Muscle layer of duodenum (tissue), 2 donors: Measurements from ENCODE around the gene CACNA1B.

ENCODE experiments used
- H3K27ac ChIP-seq: one replicate; pipeline ENCODE4 v1.7.0; 2013; ENCODE audit warnings: mild to moderate bottlenecking, low read length
- H3K27me3 ChIP-seq: one replicate; pipeline ENCODE4 v1.7.0; 2013; ENCODE audit warnings: low read depth, mild to moderate bottlenecking, control low read depth, low read length
- H3K36me3 ChIP-seq, 2 donors: one replicate each; pipeline ENCODE4 v1.7.0; 2013; ENCODE audit warnings: low read length in 2 of 2, control low read depth in 1 of 2, mild to moderate bottlenecking in 1 of 2; ENCODE audit not compliant: insufficient read depth in 2 of 2, control insufficient read depth in 1 of 2
- H3K4me1 ChIP-seq, 2 donors: one replicate each; pipeline ENCODE4 v1.7.0; 2013; ENCODE audit warnings: low read length in 2 of 2, mild to moderate bottlenecking in 2 of 2, control low read depth in 1 of 2, moderate library complexity in 1 of 2; ENCODE audit not compliant: insufficient read depth in 2 of 2, control insufficient read depth in 1 of 2
- H3K4me3 ChIP-seq, 2 donors: one replicate each; pipeline ENCODE4 v1.7.0; 2013; ENCODE audit warnings: low read length in 2 of 2, low read depth in 1 of 2, mild to moderate bottlenecking in 1 of 2
- H3K9me3 ChIP-seq, 2 donors: one replicate each; pipeline ENCODE4 v1.7.0; 2013; ENCODE audit warnings: low read length in 2 of 2, control low read depth in 1 of 2, mild to moderate bottlenecking in 1 of 2; ENCODE audit not compliant: control insufficient read depth in 1 of 2
- donor health status: healthy.

Gene CACNA1B

DNA sequence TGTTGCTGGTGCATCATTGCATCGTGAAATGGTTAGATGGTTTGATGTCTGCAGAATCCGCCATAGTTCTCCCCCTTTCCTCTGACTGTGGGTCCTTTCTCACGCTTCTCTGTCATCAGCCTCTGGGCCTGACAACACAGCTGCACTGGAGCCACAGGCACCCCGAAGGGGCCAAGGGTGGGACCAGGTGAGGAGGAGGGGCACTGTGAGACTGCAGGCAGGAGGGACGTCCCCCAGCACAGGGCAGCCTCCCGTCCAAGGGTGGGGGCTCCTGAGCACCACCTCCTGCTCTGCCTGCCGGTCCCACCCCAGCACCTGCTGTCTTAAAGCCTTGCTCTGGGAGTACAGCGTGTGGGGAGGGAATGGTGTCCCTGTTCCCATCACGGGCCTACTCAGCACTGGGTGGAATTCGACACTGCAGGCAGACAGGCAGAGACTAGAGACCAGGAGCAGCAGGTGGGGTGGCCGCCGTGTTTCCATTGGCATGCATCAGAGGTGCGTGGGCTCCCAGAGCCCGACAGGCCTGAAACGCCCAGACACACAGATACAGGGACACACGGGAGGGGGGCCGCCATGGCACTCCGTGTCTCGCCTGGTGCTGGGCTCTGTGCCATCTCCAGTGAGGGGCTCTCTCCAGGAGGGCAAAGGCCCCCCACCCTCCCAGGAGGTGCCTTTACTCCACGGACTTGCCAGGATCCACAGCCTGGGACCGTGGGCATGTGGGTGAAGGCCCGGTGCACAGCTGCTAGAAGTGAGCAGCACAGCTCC, 15.0 kb downstream of the CACNA1B start:
- no peak overlapping the region for H3K27ac ChIP-seq
- no peaks in the 10 kb centered on the region for H3K27me3 ChIP-seq
- H3K4me1 ChIP-seq = no peaks in the 10 kb centered on the region
- no peak overlapping the region for H3K4me3 ChIP-seq
- H3K36me3 ChIP-seq = no peaks in the 10 kb centered on the region
- no peaks in the 10 kb centered on the region for H3K9me3 ChIP-seq

DNA sequence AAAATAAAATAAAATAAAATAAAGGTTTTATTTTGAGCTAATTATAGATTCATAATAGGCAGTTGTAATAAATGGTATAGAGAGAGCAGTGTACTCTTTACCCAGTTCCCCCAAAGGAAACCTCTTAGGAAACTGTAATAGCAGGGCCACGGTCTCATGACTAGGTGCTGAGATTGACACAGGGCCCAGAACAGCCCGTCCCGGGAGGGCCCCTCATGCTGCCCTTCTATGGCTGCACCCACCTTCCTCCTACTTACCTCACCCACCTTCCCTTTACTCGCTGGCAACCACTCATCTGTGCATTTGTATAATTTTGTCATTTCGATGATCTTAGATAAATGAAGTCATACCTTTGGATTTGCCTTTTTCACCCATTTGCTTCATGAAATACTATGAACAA, 16.1 kb downstream of the CACNA1B start:
- no peaks in the 10 kb centered on the region for H3K4me1 ChIP-seq
- H3K9me3 ChIP-seq = no peaks in the 10 kb centered on the region
- no peak overlapping the region for H3K4me3 ChIP-seq
- H3K27me3 ChIP-seq = no peaks in the 10 kb centered on the region
- no peaks in the 10 kb centered on the region for H3K36me3 ChIP-seq
- H3K27ac ChIP-seq = no peak overlapping the region

DNA sequence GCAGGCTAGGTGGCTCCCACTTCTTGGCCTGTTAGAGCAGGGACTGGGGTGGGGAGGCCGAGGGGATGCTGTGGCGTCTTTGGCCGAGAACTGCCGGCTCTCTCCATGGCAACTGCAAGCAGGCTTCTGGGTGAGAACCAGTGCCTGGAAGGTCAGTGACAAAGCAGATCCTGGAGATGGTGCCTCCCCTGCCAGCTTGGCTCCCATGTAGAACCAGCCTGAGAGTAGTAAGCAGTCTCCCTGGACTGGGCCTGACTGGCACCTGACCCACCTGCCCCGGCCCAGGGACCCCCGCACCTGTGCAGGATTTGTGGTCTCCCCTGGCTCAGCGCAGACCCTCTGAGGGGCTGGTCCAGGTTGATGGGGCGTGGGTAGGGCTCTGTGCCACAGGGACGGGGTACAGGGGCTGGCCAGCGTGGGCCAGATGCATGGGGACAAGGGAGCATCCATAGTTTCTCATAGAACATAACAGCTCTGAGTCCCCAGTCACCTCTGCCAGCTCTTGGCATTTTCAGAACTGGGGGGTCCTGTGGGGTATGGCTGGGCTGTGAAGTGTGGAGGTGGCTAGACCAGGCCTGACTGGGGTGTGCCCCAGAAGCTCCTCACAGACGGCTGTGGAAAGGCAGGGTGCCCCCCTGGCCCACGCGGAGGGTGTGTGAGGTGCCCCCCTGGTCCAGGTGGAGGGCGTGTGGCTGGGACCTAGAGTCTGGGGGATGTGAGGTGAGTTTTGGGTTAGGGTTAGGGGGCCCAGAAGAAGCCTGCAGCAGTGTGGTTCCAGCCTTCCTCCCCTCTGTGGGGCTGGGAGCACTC, 22.2 kb downstream of the CACNA1B start:
- H3K4me3 ChIP-seq = no peak overlapping the region
- no peaks in the 10 kb centered on the region for H3K9me3 ChIP-seq
- H3K27me3 ChIP-seq = no peaks in the 10 kb centered on the region
- no peak overlapping the region for H3K27ac ChIP-seq
- no peaks in the 10 kb centered on the region for H3K36me3 ChIP-seq
- no peaks in the 10 kb centered on the region for H3K4me1 ChIP-seq

DNA sequence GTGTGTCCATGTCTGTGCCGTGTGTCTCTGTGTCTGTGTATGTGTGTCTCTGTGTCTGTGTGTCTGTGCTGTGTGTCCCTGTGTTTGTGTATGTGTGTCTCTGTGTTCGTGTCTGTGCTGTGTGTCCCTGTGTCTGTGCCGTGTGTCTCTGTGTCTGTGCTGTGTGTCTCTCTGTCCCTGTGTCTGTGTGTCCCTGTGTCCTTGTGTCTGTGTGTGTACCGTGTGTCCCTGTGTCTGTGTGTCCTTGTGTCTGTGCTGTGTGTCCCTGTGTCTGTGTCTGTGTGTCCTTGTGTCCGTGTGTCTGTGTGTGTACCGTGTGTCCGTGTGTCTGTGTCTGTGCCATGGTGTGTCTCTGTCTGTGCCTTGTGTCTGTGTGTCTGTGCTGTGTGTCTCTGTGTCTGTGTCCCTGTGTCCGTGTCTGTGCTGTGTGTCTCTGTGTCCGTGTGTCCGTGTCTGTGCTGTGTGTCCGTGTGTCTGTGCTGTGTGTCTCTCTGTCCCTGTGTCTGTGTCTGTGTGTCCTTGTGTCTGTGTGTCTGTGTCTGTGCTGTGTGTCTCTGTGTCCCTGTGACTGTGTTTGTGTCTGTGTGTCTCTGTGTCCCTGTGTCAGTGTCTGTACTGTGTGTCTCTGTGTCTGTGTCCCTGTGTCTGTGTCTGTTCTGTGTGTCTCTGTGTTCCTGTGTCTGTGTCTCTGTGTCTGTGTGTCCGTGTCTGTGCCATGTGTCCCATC, 23.2 kb downstream of the CACNA1B start:
- H3K36me3 ChIP-seq = no peaks in the 10 kb centered on the region
- H3K27ac ChIP-seq = no peak overlapping the region
- no peaks in the 10 kb centered on the region for H3K27me3 ChIP-seq
- no peak overlapping the region for H3K4me3 ChIP-seq
- no peaks in the 10 kb centered on the region for H3K9me3 ChIP-seq
- H3K4me1 ChIP-seq = no peaks in the 10 kb centered on the region

DNA sequence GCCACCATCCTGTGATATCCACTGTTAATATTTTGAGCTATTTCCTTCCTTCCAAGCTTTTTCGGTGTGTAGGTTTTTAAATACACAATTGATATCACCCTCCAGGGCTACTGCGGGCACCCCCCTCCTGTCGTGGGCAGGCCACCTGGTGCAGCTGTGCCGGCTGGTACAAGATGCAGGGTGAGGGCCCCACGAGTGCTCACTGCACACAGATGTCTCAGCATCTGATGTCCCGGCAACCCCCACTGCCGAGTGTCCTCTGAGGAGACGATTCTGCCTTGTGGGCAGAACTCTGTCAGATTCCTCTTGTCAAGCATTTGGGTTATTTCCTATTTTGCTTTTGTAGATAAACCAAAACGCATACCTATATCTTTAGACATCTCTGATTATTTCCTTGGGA, 25.1 kb downstream of the CACNA1B start:
- Histone ChIP-seq H3K4me3 (no peak overlapping the region), H3K27me3 (no peaks in the 10 kb centered on the region), H3K9me3 (no peaks in the 10 kb centered on the region), H3K4me1 (no peaks in the 10 kb centered on the region), H3K27ac (no peak overlapping the region), H3K36me3 (no peaks in the 10 kb centered on the region)

DNA sequence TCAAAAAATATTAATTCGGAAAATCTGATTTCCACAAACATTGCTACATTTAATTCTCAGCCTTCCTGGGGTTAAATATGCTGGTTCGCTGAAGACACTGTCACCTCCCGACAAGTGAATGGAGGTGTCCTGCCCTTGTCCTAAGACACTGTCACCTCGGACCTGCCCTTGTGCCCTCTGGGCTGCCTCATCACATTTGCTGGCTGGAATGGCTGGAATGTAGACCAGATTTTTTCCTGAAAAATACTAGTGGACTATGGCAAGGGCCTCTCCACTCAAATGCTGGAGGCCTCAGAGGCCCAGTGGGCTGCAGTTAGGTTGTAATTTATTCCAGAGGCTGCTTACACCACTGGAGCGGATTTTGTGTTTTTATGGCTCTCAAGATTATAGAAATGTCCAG, 28.2 kb downstream of the CACNA1B start:
- H3K4me3 ChIP-seq = no peak overlapping the region
- no peak overlapping the region for H3K27ac ChIP-seq

DNA sequence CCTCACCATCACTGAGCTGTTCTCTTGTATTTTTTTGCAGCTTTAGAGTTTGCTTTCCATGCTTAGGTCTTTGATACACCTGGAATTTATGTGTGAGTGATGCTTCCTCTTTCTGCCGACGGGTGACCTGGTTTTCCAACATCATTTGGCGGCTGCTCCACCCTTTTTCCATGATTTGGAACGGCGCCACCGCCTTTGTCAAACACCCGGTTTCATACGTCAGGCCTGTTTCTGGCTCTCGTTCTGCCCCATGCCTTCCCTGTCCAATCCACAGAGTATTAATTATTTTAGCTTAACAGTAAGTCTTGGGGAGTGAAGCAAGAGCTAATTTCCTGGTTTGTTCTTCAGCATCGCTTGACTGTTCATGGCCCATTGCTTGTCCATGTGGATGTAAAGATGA, 30.2 kb downstream of the CACNA1B start:
- H3K4me1 ChIP-seq = no peaks in the 10 kb centered on the region
- H3K9me3 ChIP-seq = no peaks in the 10 kb centered on the region
- H3K27me3 ChIP-seq = no peaks in the 10 kb centered on the region
- no peak overlapping the region for H3K27ac ChIP-seq
- H3K36me3 ChIP-seq = no peaks in the 10 kb centered on the region
- no peak overlapping the region for H3K4me3 ChIP-seq

More for the DNA sequence above, 28.2 kb downstream of the CACNA1B start:
- Histone ChIP-seq H3K36me3 (no peaks in the 10 kb centered on the region), H3K27me3 (no peaks in the 10 kb centered on the region), H3K4me1 (no peaks in the 10 kb centered on the region), H3K9me3 (no peaks in the 10 kb centered on the region)

DNA sequence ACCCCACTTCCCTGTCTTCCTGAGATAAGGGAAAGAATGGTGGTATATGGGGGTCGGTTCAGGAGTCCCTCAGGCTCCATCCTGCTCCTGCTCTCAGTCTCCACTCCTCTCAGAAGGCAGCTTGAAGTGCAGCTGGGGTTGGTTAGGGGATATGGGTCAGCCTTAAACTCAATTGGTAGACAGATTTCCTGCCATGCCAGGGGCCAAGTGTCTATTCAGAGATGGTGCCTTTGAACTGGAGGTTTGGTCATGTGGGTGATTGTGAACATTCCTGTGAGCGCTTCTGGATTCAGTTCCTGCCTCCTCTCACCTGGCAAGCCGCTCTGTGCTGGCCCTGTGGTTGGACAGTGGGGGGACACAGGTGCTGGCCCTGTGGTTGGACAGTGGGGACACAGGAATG, 35.1 kb downstream of the CACNA1B start:
- H3K9me3 ChIP-seq = no peaks in the 10 kb centered on the region
- H3K4me3 ChIP-seq = no peak overlapping the region
- H3K36me3 ChIP-seq = no peaks in the 10 kb centered on the region
- no peaks in the 10 kb centered on the region for H3K27me3 ChIP-seq
- H3K4me1 ChIP-seq = no peaks in the 10 kb centered on the region
- H3K27ac ChIP-seq = no peak overlapping the region

DNA sequence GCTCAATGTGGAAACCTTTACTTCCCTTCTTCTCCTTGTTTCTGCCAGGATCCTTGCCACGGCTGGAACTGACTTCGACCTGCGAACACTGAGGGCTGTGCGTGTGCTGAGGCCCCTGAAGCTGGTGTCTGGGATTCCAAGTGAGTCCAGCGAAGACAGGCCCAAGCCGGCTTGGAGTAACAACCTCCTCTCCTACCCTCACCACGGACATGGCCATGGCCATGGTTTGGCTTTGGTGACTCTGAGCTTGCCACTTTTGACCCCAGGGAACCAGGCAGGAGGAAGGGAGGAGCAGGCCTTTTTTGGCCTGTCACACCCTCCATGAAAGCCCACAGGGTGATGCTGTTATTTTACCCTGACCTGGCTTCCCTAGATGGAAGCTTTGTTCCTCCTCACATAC, 35.5 kb downstream of the CACNA1B start:
- Histone ChIP-seq H3K9me3 (no peaks in the 10 kb centered on the region), H3K4me3 (no peak overlapping the region), H3K27me3 (no peaks in the 10 kb centered on the region), H3K36me3 (no peaks in the 10 kb centered on the region), H3K4me1 (no peaks in the 10 kb centered on the region), H3K27ac (no peak overlapping the region)

DNA sequence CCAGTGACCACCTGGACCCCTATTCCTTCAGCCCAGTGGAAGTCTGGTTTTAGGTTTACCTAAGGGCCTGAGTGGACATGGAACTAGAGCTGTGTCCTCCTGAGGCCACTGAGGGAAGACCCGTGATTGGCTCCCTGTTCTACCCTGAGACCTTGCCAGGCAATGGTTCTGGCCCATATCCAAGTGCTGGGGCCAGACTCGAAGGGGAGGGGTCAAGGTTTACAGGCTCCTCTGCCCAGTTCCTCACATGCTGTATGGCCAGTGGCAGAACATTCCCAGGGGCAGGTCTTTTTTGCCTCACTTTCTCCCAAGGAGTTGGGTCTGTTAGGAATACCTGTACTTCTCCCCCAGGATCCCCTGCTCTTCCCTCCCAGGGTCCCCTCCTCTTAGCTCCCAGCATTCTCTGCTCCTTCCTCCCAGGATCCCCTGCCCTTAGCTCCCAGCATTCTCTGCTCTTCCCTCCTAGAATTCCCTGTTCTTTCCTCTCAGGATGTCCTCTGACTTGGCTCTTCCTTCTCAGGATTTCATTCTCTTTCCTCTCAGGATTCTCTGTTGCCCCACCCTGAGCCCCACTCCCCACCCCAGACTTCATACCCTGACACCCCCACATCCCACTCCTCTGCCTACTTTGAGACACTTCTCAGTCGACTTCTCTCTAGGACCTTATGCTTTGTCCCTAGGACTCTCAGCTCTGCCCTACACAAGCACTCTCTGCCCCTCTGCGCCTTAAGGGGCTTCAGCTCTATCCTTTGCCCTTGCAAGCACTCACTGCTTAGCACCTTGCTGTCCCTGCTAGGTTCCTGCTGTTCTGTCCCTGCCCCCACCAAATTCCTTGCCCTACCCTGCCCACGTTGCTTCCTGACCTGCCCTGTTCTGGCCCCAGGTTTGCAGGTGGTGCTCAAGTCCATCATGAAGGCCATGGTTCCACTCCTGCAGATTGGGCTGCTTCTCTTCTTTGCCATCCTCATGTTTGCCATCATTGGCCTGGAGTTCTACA, 36.5 kb downstream of the CACNA1B start:
- H3K27ac ChIP-seq = no peak overlapping the region
- H3K27me3 ChIP-seq = no peaks in the 10 kb centered on the region
- no peaks in the 10 kb centered on the region for H3K36me3 ChIP-seq
- no peaks in the 10 kb centered on the region for H3K9me3 ChIP-seq
- no peak overlapping the region for H3K4me3 ChIP-seq
- H3K4me1 ChIP-seq = peaks cover 0 to 3% of the 10 kb centered on the region in 2 donors
